AG10803 (cell line): ENCODE data around the gene ZNF613.
"Not testable (repeated sequence)": the region's sequence is repeated elsewhere in the genome, so short reads cannot be mapped to it uniquely, and the experiment has no call there.

Source experiments
- DNase-seq: peaks from one replicate; pipeline ENCODE4 v3.0.0; 2010; ENCODE audit warnings: low read depth
- H3K4me3 ChIP-seq: 2 replicates; pipeline ENCODE4 v1.5.1; 2011; ENCODE audit warnings: mild to moderate bottlenecking, low read length, control low read depth
- TF ChIP-seq, protein P1 (sequence below): conservative IDR thresholded peaks from 2 replicates; pipeline ENCODE4 v1.5.1; 2011; ENCODE audit warnings: mild to moderate bottlenecking, low read length, control low read depth, inconsistent platforms

The ZNF613 gene

DNA sequence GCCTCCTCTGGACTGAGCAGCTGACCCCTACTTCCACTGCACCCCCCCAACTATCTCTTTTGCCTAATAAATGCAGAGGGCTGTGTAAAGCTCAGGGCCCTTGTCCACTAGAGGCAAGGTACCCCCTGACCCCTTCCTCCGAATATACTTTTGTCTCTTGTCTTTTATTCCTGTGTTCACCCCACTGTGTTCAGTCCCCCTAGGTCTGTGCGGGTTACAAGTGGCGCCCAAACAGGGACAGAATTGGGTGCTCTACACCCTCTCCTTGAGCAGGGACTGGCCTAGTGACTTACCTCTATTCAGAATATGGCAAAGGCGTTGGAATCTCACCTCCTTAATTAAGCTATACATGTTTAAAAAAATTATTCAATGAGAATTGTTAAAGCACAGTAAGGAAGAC, 44.4 kb downstream of the ZNF613 start:
- no peak overlapping the region for H3K4me3 ChIP-seq
- DNase-seq, result peak; percentile 5
- TF ChIP-seq, protein P1, sequence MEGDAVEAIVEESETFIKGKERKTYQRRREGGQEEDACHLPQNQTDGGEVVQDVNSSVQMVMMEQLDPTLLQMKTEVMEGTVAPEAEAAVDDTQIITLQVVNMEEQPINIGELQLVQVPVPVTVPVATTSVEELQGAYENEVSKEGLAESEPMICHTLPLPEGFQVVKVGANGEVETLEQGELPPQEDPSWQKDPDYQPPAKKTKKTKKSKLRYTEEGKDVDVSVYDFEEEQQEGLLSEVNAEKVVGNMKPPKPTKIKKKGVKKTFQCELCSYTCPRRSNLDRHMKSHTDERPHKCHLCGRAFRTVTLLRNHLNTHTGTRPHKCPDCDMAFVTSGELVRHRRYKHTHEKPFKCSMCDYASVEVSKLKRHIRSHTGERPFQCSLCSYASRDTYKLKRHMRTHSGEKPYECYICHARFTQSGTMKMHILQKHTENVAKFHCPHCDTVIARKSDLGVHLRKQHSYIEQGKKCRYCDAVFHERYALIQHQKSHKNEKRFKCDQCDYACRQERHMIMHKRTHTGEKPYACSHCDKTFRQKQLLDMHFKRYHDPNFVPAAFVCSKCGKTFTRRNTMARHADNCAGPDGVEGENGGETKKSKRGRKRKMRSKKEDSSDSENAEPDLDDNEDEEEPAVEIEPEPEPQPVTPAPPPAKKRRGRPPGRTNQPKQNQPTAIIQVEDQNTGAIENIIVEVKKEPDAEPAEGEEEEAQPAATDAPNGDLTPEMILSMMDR, result no peak

DNA sequence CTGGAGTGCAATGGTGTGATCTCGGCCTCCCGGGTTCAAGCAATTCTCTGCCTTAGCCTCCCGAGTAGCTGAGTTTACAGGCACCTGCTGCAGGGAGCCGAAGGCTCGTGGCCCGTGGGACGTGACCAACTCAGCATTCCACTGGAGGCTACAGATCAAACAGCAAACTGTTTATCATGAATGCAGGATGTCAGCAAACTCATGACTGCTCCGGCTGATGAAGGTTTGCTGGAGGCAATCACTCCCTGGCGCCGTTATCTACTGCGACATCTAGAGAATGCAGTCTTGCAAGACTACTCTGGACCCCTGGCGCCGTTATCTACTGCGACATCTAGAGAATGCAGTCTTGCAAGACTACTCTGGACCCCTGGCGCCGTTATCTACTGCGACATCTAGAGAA, 48.5 kb downstream of the ZNF613 start:
- not testable (repeated sequence) for DNase-seq, H3K4me3 ChIP-seq

DNA sequence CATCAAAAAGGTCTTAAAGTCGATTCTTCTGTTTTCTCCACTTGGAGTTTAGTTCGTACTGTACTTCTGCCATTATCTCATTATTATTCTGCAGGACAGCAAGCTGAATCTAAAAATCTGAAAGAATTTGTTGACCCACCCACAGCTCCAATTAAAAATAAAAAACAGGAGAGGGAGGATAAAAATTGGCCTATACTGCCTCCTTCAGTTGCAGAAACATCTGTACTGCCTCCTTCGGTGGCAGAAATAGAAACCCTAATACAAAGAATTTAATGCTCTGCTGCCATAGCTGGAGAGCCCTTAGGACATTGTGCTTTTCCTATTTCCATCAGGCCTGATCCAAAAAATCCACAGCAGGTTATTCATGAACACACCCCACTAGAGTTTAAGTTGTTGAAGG, 49.6 kb downstream of the ZNF613 start:
- TF ChIP-seq, protein P1, result no peak
- DNase-seq, result no peak
- no peak overlapping the region for H3K4me3 ChIP-seq

DNA sequence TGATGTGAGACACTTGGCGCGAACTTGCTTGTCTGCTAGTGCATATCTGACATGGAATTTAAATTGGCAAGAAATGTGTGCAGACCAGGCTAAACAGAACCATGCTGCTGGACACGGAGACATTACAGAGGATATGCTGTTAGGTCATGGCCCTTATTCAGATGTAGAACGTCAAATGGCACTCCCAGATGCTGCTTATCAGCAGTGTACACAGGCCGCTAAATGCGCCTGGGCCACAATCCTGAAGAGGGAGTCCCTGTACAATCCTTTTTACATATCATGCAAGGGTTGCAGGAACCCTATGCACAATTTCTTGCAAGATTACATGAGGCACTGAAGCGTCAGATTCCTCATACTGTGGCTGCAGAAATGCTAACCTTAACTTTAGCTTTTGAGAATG, 50.1 kb downstream of the ZNF613 start:
- no peak overlapping the region for H3K4me3 ChIP-seq
- TF ChIP-seq, protein P1, result no peak
- DNase-seq, result no peak

DNA sequence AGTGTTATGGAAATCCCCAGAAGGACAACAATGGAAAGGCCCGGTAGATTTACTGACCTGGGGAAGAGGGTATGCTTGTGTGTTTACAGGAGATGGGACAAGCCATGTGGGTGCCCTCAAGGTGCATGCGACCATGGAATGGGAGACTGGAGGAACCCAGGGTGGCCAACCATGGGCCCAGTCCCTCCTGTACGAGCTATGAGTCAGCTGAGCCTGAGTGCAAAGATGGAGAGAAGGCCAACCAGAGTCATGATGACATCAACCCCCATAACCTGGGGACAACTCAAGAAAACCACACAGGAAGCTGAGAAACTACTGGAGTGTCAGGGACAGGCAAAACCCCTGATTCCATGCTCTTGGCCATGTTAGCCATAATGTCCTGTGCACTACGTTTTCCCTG, 51.6 kb downstream of the ZNF613 start:
- TF ChIP-seq, protein P1, result no peak
- no peak overlapping the region for H3K4me3 ChIP-seq
- no peak for DNase-seq

DNA sequence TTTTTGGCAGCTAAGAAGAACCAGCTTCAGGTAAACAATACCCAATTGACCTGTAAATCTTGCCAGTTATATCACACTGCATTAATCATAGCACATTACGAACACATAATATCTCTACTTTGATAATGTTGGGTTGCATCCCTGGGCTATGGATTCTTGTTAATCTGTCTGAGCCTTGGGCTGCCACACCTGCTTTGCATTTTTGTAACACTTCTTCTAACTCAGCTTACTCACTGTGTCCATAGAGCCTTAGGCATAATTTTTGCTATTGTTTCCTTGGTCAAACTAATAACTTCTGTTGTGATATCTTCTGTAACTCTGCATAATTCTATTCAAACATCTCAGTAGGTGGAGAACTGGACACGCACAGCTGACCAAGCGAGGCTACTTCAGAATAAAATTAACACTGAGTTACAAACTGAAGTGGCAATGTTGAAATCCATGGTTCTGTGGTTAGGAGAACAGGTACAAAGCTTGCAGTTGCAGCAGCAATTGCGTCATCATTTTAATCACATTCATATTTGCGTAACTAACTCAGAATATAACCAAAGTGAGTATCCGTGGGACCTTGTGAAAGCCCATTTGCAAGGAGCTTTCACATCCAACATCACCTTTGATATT, 53.0 kb downstream of the ZNF613 start:
- peak; percentile 12 for DNase-seq
- TF ChIP-seq, protein P1, result no peak

DNA sequence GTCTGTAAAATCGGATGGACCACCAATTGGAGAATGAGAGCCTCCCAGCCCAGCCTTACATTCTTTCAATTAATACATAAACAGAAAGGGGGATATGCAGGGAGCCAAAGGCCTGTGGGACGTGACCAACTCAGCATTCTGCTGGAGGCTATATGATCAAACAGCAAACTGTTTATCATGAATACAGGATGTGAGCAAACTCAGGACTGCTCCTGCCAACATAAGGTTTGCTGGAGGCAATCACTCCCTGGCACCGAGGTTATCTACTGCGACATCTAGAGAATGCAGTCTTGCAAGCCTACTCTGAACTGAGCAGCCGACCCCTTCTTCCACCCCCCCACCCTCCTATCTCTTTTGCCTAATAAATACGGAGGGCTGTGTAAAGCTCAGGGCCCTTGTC, 53.7 kb downstream of the ZNF613 start:
- not testable (repeated sequence) for DNase-seq, H3K4me3 ChIP-seq

More for the DNA sequence above, 53.0 kb downstream of the ZNF613 start:
- no peak overlapping the region for H3K4me3 ChIP-seq

DNA sequence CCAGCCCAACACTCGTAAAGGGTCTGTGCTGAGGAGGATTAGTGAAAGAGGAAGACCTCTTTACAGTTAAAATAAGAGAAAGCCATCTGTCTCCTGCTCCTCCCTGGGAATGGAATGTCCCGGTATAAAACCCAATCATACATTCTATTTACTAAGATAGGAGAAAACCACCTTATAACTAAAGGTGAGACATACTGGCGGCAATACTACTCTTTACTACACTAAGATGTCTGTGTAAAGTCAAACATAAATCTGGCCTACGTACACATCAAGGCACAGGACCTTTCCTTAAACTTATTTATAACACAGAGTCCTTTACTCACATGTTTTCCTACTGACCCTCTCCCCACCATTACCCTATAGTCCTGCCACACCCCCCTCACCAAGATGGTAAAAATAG, 56.1 kb downstream of the ZNF613 start:
- no peak overlapping the region for H3K4me3 ChIP-seq
- TF ChIP-seq, protein P1, result no peak
- no peak for DNase-seq
